Right atrium auricular region (tissue), 2 donors: ENCODE measurements around the gene IER2. TPM values are rescaled to one million over a fixed set of nuclear protein-coding genes. Genes with fewer than 3 reads are reported as not detected.

Source experiments
- DNase-seq: peaks from one replicate; pipeline ENCODE4 v3.0.0-alpha.2; 2019; ENCODE audit warnings: low spot score
- H3K27ac ChIP-seq, 2 donors: fragments of 200-600 bp; sonication (generic); 1 replicate in 1 of 2; 2 replicates in 1 of 2; pipeline ENCODE4 v1.5.1; 2016 to 2019
- H3K27me3 ChIP-seq, 2 donors: fragments of 200-600 bp; sonication (generic); one replicate each; pipeline versions ENCODE4 v1.5.1 to v1.6.0; 2017 to 2019
- H3K36me3 ChIP-seq: fragments of 200-600 bp; sonication (generic); one replicate; pipeline ENCODE4 v1.5.1; 2016
- H3K4me1 ChIP-seq, 2 donors: fragments of 200-600 bp; sonication (generic); one replicate each; pipeline versions ENCODE4 v1.5.1 to v1.6.0; 2017 to 2019
- H3K4me3 ChIP-seq, 2 donors: fragments of 200-600 bp; sonication (generic); 1 replicate in 1 of 2; 2 replicates in 1 of 2; pipeline ENCODE4 v1.5.1; 2017 to 2019; ENCODE audit warnings: mild to moderate bottlenecking in 1 of 2, moderate library complexity in 1 of 2
- H3K9me3 ChIP-seq, 2 donors: fragments of 200-600 bp; sonication (generic); one replicate each; pipeline ENCODE4 v1.5.1; 2019
- total RNA-seq, 2 donors: library from RNA; depleted of rRNA; stranded (reverse); fragments of >200 nt; gene quantifications; one replicate each; pipeline ENCODE4 v1.1.0, GENCODE V29; 2016
- TF ChIP-seq, protein P1 (sequence below), 2 donors: fragments of 200-600 bp; sonication (generic); IDR thresholded peaks; one replicate each; pipeline ENCODE4 v1.5.1; 2019; ENCODE audit warnings: antibody characterized with exemption in 2 of 2

IER2 gene
- total RNA-seq, 2 donors from 2014 or later, result 35.4 to 139 TPM

GRCh38 chr19:13109361-13110098 is 40.7 kb upstream of the IER2 start:
- DNase-seq, result no peak
- Histone ChIP-seq H3K27ac (no peak overlapping the region), H3K4me1 (peaks cover 0 to 7% of the 10 kb centered on the region in 2 donors), H3K4me3 (no peak overlapping the region), H3K27me3 (no peaks in the 10 kb centered on the region), H3K36me3 (peaks cover 20% of the 10 kb centered on the region), H3K9me3 (no peaks in the 10 kb centered on the region)
- TF ChIP-seq, protein P1, sequence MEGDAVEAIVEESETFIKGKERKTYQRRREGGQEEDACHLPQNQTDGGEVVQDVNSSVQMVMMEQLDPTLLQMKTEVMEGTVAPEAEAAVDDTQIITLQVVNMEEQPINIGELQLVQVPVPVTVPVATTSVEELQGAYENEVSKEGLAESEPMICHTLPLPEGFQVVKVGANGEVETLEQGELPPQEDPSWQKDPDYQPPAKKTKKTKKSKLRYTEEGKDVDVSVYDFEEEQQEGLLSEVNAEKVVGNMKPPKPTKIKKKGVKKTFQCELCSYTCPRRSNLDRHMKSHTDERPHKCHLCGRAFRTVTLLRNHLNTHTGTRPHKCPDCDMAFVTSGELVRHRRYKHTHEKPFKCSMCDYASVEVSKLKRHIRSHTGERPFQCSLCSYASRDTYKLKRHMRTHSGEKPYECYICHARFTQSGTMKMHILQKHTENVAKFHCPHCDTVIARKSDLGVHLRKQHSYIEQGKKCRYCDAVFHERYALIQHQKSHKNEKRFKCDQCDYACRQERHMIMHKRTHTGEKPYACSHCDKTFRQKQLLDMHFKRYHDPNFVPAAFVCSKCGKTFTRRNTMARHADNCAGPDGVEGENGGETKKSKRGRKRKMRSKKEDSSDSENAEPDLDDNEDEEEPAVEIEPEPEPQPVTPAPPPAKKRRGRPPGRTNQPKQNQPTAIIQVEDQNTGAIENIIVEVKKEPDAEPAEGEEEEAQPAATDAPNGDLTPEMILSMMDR (IDR thresholded peaks at IDR 0.05), result no peak

DNA sequence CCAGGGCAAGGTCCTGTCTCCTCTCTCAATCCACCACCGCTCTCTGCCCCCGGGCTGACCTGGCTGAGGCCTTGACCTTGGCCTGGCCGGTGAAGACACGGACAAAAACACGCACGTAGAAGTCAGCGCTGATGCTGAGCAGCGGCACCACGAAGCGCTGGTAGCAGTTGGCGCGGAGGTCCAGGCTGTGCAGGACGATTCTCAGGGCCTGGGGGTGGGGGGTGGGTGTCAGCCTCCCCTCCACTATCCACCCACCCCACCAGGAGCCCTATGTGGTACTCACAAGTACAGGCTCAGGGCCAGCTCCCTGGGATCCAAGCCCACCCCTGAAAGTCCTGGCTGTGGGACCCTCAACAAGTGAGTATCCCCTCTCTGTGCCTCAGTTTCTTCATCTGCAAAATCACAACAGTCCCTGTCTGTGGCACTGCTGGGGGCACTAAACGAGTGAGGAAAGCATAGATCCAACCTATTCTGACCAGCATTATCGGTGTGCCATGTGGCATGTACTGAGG is 40.1 kb upstream of the IER2 start:
- DNase-seq, result no peak
- no peaks in the 10 kb centered on the region for H3K27me3 ChIP-seq
- H3K4me1 ChIP-seq, result peaks cover 0 to 4% of the 10 kb centered on the region in 2 donors
- TF ChIP-seq, protein P1 (IDR thresholded peaks at IDR 0.05), result no peak
- H3K36me3 ChIP-seq, result peaks cover 20% of the 10 kb centered on the region
- no peak overlapping the region for H3K27ac ChIP-seq
- no peak overlapping the region for H3K4me3 ChIP-seq
- no peaks in the 10 kb centered on the region for H3K9me3 ChIP-seq

GRCh38 chr19:13112555-13112954 is 37.7 kb upstream of the IER2 start:
- no peak overlapping the region for H3K27ac ChIP-seq
- no peak for DNase-seq
- H3K4me3 ChIP-seq, result no peak overlapping the region
- H3K27me3 ChIP-seq, result no peaks in the 10 kb centered on the region
- H3K9me3 ChIP-seq, result no peaks in the 10 kb centered on the region
- TF ChIP-seq, protein P1 (IDR thresholded peaks at IDR 0.05), result no peak
- peaks cover 20% of the 10 kb centered on the region for H3K36me3 ChIP-seq
- H3K4me1 ChIP-seq, result peaks cover 0 to 20% of the 10 kb centered on the region in 2 donors

- Histone ChIP-seq H3K27me3 (no peaks in the 10 kb centered on the region), H3K9me3 (no peaks in the 10 kb centered on the region), H3K36me3 (peaks cover 11% of the 10 kb centered on the region), H3K4me1 (peaks cover 0 to 44% of the 10 kb centered on the region in 2 donors), H3K4me3 (peak overlapping the region; percentile 87 to 99), H3K27ac (peak overlapping the region; percentile 75 to 81)
- DNase-seq, result no peak
- TF ChIP-seq, protein P1 (IDR thresholded peaks at IDR 0.05), result no peak
Measured at GRCh38 chr19:13115936-13116281, 34.3 kb upstream of the IER2 start.

DNA sequence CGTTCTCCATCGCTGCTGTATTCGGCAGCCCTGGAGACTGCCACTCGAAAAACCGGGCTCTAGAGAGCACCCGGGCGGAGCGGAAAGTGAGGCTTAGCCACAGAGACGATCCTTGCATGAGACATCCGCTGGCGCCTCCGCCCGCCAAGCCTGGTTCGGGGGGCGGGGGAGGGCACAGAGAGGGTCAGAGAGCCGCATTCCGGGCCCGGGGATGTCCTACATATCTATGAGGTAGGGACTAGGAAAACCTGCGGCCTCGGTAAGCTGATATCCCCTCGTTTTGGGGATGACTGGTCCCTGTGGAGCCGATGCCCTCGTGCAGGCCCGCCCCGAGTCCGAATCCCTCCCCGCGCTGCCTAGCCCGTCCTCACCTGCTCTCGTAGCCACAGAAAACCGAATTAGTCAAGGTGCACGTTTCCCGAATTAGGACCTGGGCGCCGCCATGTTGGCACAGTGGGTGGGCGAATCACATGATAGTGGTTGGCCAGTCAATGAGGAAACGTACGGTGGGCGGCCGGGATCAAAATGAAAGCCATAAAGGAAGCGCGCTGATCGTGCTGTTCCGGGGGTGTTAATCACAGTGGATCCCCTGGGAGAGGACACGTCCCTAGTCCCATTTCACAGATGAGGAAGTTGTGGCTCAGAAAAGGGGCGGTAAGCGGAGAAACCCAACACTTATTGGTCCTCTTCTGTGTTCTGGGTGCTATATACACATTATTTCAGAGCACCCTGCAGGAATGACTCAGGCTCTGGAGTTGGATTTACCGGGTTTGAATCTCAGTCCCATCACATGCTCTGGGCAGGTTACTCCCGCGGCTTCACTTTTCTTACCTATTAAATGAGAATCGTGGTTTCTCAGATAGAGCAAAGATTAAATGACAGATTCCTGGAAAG is 33.7 kb upstream of the IER2 start, which contains the start of gene TRMT1:
TRMT1 (minus strand) TSS at position 459 of the 894 bp plus-strand sequence; CDS start at position 118, 341 bp downstream.
- Histone ChIP-seq H3K36me3 (peaks cover 11% of the 10 kb centered on the region), H3K27ac (peak within 1 kb of the TSS; percentile 75 to 81), H3K9me3 (no peaks in the 10 kb centered on the region), H3K4me3 (peak within 1 kb of the TSS; percentile 87 to 99), H3K4me1 (peaks cover 0 to 48% of the 10 kb centered on the region in 2 donors), H3K27me3 (no peaks in the 10 kb centered on the region)
- TF ChIP-seq, protein P1 (IDR thresholded peaks at IDR 0.05), result no peak
- DNase-seq, result peak; percentile 96
